Activated B cell treated with CpG ODN at 0.5 μM for 24 hours (primary cell): Measurements from ENCODE around the gene WWC1. TPM values are rescaled to one million over a fixed set of nuclear protein-coding genes. Genes with fewer than 3 reads are reported as not detected.

Source experiments
- ATAC-seq: fragments of 200-7000 bp; cut with Tn5 transposase; one replicate; pipeline ENCODE4 v1.10.0; 2021; ENCODE audit warnings: low read depth, mild to moderate bottlenecking, moderate library complexity
- CTCF ChIA-PET: fragments of 350-600 bp; sonication (Branson Sonifier 250); formaldehyde crosslinking; loops from one replicate; lab custom pipeline; 2021; ENCODE audit warnings: antibody characterized with exemption; lab: Charles Lee
- POLR2A ChIA-PET: fragments of 350-600 bp; sonication (Branson Sonifier 250); formaldehyde crosslinking; loops from one replicate; lab custom pipeline; 2021; ENCODE audit warnings: antibody characterized with exemption; lab: Charles Lee
- DNase-seq: peaks from one replicate; pipeline ENCODE4 v3.0.0; 2022
- H3K27ac Mint-ChIP-seq: one replicate; pipeline ENCODE4 v1.8.0; 2020; ENCODE audit warnings: mixed read lengths
- H3K27me3 Mint-ChIP-seq: one replicate; pipeline ENCODE4 v1.8.0; 2021; ENCODE audit warnings: mixed read lengths
- H3K36me3 Mint-ChIP-seq: one replicate; pipeline ENCODE4 v1.8.0; 2021; ENCODE audit warnings: low read depth, mixed read lengths
- H3K4me1 Mint-ChIP-seq: one replicate; pipeline ENCODE4 v1.8.0; 2021; ENCODE audit warnings: mixed read lengths
- H3K4me3 Mint-ChIP-seq: one replicate; pipeline ENCODE4 v1.8.0; 2020; ENCODE audit warnings: mild to moderate bottlenecking, mixed read lengths
- H3K9me3 Mint-ChIP-seq: one replicate; pipeline ENCODE4 v1.8.0; 2020; ENCODE audit warnings: mixed read lengths
- intact Hi-C: fragments of 100-400 bp; cut with micrococcal nuclease; formaldehyde crosslinking; loops from one replicate; pipeline ENCODE4 v1.15.1; 2024
- total RNA-seq: library from RNA; stranded (reverse); gene quantifications from 2 replicates; pipeline ENCODE4 v1.2.3, GENCODE V29; 2022
- TF ChIP-seq, protein P1 (sequence below): fragments of 200-600 bp; IDR thresholded peaks from one replicate; pipeline ENCODE4 v1.8.0; 2022; ENCODE audit warnings: antibody characterized with exemption, mild to moderate bottlenecking

Gene WWC1
- 1.3 and 2.0 TPM in 2 replicates for total RNA-seq

- no peaks in the 10 kb centered on the region for H3K36me3 Mint-ChIP-seq
- H3K4me3 Mint-ChIP-seq: peak within 1 kb of the TSS; percentile 73
- no peaks in the 10 kb centered on the region for H3K9me3 Mint-ChIP-seq
- peak; percentile 62 for DNase-seq
- CTCF ChIA-PET: no interaction called here
- intact Hi-C loops: loop anchor here (1.0 to 5.0 kb wide), 4 partner anchors 23 to 1346 kb away; partner anchors contain the start of genes DOCK2, PANK3 and RARS1
- peak; percentile 90 for ATAC-seq
- peaks cover 16% of the 10 kb centered on the region for H3K27me3 Mint-ChIP-seq
- POLR2A ChIA-PET: no interaction called here
- no peak within 1 kb of the TSS for H3K27ac Mint-ChIP-seq
- peaks cover 25% of the 10 kb centered on the region for H3K4me1 Mint-ChIP-seq
- TF ChIP-seq, protein P1, sequence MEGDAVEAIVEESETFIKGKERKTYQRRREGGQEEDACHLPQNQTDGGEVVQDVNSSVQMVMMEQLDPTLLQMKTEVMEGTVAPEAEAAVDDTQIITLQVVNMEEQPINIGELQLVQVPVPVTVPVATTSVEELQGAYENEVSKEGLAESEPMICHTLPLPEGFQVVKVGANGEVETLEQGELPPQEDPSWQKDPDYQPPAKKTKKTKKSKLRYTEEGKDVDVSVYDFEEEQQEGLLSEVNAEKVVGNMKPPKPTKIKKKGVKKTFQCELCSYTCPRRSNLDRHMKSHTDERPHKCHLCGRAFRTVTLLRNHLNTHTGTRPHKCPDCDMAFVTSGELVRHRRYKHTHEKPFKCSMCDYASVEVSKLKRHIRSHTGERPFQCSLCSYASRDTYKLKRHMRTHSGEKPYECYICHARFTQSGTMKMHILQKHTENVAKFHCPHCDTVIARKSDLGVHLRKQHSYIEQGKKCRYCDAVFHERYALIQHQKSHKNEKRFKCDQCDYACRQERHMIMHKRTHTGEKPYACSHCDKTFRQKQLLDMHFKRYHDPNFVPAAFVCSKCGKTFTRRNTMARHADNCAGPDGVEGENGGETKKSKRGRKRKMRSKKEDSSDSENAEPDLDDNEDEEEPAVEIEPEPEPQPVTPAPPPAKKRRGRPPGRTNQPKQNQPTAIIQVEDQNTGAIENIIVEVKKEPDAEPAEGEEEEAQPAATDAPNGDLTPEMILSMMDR: no peak
Measured at GRCh38 chr5:168291342-168291963, at the start of gene WWC1. WWC1 (plus strand) TSS chr5:168291645; CDS start chr5:168292153, 508 bp downstream.

DNA sequence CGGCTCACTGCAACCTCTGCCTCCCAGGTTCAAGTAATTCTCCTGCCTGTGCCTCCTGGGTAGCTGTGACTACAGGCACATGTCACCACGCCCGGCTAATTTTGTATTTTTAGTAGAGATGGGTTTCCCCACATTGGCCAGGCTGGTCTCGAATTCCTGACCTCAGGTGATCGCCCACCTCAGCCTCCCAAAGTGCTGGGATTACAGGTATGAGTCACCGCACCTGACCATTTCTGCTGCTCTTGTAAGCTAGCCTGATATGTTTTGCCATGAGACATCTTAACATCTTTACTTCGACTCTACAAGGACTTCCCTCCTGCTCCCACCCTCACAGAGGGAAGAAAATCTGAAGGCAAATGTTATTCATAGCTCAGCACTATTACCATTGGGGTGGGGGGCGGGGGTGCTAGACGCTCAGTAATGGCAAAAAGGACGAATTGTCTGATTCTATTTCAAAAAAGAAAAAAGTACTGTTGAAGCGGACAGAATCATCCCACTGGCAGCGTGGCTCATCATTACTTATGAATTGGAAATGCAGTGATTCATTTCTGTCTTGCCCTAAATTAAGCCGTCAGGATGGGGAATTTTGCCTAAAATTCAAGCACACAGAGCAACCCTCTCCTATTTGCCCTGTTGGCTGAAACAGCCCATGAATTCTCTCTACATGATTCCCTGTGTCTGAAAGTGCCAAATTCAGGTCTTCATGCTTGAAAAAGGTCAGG is 46.4 kb upstream of the WWC1 start:
- Mint-ChIP-seq H3K4me3 (no peak overlapping the region), H3K27me3 (peaks cover 3% of the 10 kb centered on the region), H3K36me3 (no peaks in the 10 kb centered on the region), H3K4me1 (peaks cover 2% of the 10 kb centered on the region), H3K27ac (no peak overlapping the region), H3K9me3 (peaks cover 5% of the 10 kb centered on the region)
- TF ChIP-seq, protein P1: no peak
- CTCF ChIA-PET: no interaction called here
- ATAC-seq: no peak
- intact Hi-C loops: no loop called here
- DNase-seq: no peak
- POLR2A ChIA-PET: no interaction called here

DNA sequence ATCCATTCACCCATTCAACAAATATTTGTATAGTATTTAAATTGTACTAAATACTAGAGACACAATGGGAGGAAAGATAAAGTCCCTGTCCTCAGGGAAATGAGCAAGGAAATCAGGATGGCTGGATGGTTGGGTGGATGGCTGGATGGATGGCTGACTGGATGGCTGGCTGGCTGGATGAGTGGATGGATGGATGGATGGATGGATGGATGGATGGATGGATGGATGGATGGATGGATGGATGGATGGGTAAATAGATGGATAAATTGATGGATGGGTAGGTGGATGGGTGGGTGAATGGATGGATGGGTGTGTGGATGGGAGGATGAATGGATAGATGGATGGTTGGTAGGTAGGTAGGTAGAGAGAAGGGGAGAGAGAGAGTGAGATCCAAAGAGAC is 41.5 kb upstream of the WWC1 start:
- DNase-seq (no peak), ATAC-seq (no peak)
- intact Hi-C loops: no loop called here
- Mint-ChIP-seq H3K9me3 (no peaks in the 10 kb centered on the region), H3K4me3 (no peak overlapping the region), H3K27me3 (no peaks in the 10 kb centered on the region), H3K36me3 (no peaks in the 10 kb centered on the region), H3K4me1 (no peaks in the 10 kb centered on the region), H3K27ac (no peak overlapping the region)
- ChIA-PET POLR2A (no interaction called here), CTCF (no interaction called here)
- TF ChIP-seq, protein P1: no peak

- DNase-seq (no peak), ATAC-seq (no peak)
- Mint-ChIP-seq H3K27me3 (no peaks in the 10 kb centered on the region), H3K4me3 (no peak overlapping the region), H3K9me3 (no peaks in the 10 kb centered on the region), H3K27ac (no peak overlapping the region), H3K36me3 (no peaks in the 10 kb centered on the region), H3K4me1 (no peaks in the 10 kb centered on the region)
- ChIA-PET POLR2A (no interaction called here), CTCF (no interaction called here)
- intact Hi-C loops: no loop called here
- TF ChIP-seq, protein P1: no peak
Measured at GRCh38 chr5:168251259-168251658, 40.2 kb upstream of the WWC1 start.

- POLR2A ChIA-PET: no interaction called here
- ATAC-seq: no peak
Measured at GRCh38 chr5:168254013-168254693, 37.3 kb upstream of the WWC1 start.

More at GRCh38 chr5:168254013-168254693, 37.3 kb upstream of the WWC1 start:
- TF ChIP-seq, protein P1: no peak
- no peaks in the 10 kb centered on the region for H3K27me3 Mint-ChIP-seq
- H3K9me3 Mint-ChIP-seq: no peaks in the 10 kb centered on the region
- no peak for DNase-seq
- no peak overlapping the region for H3K4me3 Mint-ChIP-seq
- H3K4me1 Mint-ChIP-seq: no peaks in the 10 kb centered on the region
- no peaks in the 10 kb centered on the region for H3K36me3 Mint-ChIP-seq
- CTCF ChIA-PET: no interaction called here
- H3K27ac Mint-ChIP-seq: no peak overlapping the region
- intact Hi-C loops: no loop called here
